Posterior cingulate gyrus (tissue), 11 donors: Measurements from ENCODE around the gene AAMP.

Experiments used
- DNase-seq, 10 donors: peaks; one replicate each; pipeline versions ENCODE4 v3.0.0 to v3.0.0-alpha.2; 2020 to 2021; ENCODE audit warnings: mixed read lengths in 3 of 10
- intact Hi-C: fragments of 100-400 bp; cut with DNase I; formaldehyde crosslinking; loops from one replicate; pipeline ENCODE4 v1.15.1; 2023

AAMP gene

GRCh38 chr2:218296200-218296599 lies 26.3 kb upstream of the AAMP start:
- intact Hi-C loops: no loop called here
- DNase-seq: peak in 1 of 10 donors; percentile 52

GRCh38 chr2:218295029-218295428 lies 25.1 kb upstream of the AAMP start:
- intact Hi-C loops: no loop called here
- peak in 1 of 10 donors; percentile 48 for DNase-seq

GRCh38 chr2:218294430-218295022 lies 24.6 kb upstream of the AAMP start:
- DNase-seq: peak in 1 of 10 donors; percentile 41
- intact Hi-C loops: no loop called here

GRCh38 chr2:218293715-218294429 lies 23.9 kb upstream of the AAMP start:
- peak in 1 of 10 donors; percentile 3 for DNase-seq

GRCh38 chr2:218292048-218293014 lies 22.4 kb upstream of the AAMP start, which contains the start of gene TMBIM1:
Gene TMBIM1 (minus strand): TSS chr2:218292503. CDS start chr2:218282141, 10,362 bp downstream.
- peak in 9 of 10 donors; percentile 43 to 95 (median 61) for DNase-seq
- intact Hi-C loops: loop anchor here (2.0 kb wide), 1 partner anchor 22 kb away; the partner anchor contains the start of genes AAMP and PNKD

More at GRCh38 chr2:218293715-218294429, 23.9 kb upstream of the AAMP start:
- intact Hi-C loops: loop anchor here (2.0 kb wide), 1 partner anchor 23 kb away; the partner anchor contains the start of genes AAMP and PNKD

- no peak for DNase-seq
- intact Hi-C loops: loop anchor here (2.0 kb wide), 1 partner anchor 21 kb away; the partner anchor contains the start of genes AAMP and PNKD
These were observed 21.5 kb upstream of the AAMP start for GRCh38 chr2:218291318-218292047.

GRCh38 chr2:218290316-218291261 lies 20.7 kb upstream of the AAMP start:
- peak in 1 of 10 donors; percentile 43 for DNase-seq
- intact Hi-C loops: no loop called here

- intact Hi-C loops: loop anchor here (5.0 kb wide), 1 partner anchor 108 kb away; the partner anchor contains the start of gene CTDSP1
- DNase-seq: no peak
These were observed 19.8 kb upstream of the AAMP start for GRCh38 chr2:218289639-218290315.

- intact Hi-C loops: loop anchor here (5.0 kb wide), 1 partner anchor 110 kb away; the partner anchor contains the start of gene CTDSP1
- peak; percentile 69 to 97 (median 80) for DNase-seq
These were observed 16.9 kb upstream of the AAMP start for GRCh38 chr2:218286570-218287459.

GRCh38 chr2:218285604-218286003 lies 15.7 kb upstream of the AAMP start:
- DNase-seq: peak in 8 of 10 donors; percentile 33 to 90 (median 56)
- intact Hi-C loops: loop anchor here (5.0 kb wide), 1 partner anchor 112 kb away; the partner anchor contains the start of gene CTDSP1

- peak in 2 of 10 donors; percentile 33 to 69 for DNase-seq
- intact Hi-C loops: no loop called here
These were observed 14.3 kb upstream of the AAMP start for GRCh38 chr2:218284106-218284811.

- intact Hi-C loops: no loop called here
- peak in 9 of 10 donors; percentile 50 to 93 (median 64) for DNase-seq
These were observed 12.4 kb upstream of the AAMP start for GRCh38 chr2:218282173-218282991.

GRCh38 chr2:218281449-218281848 lies 11.5 kb upstream of the AAMP start:
- intact Hi-C loops: no loop called here
- no peak for DNase-seq

GRCh38 chr2:218280260-218280870 lies 10.4 kb upstream of the AAMP start:
- no peak for DNase-seq
- intact Hi-C loops: no loop called here
